DMS53 (cell line): Measurements from ENCODE around the gene TTC28.
"Not testable (repeated sequence)": the region's sequence is repeated elsewhere in the genome, so short reads cannot be mapped to it uniquely, and the experiment has no call there.

Experiments used
- DNase-seq: peaks from one replicate; lab custom pipeline; 2025; lab: John Stamatoyannopoulos, UW

The TTC28 gene

DNA sequence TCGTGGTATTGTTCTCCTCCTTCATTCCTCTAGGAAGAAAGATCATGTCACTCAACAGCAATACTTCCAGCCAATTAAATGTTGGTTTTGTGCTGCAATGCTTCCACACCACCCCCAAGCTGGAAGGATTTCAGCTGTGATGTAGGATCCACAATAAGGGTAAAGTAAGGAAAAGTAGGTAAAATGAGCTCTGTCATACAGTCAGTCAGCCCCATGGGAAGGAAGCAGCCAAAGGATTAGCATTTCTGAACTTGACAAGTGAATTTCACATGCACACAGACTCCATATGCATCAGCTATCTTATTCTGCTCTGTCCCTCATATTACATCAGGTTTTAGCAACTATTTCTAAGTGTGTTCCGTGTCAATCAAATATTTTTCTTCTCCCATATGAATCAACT lies 197.9 kb downstream of the TTC28 start:
- no peak for DNase-seq

- DNase-seq: no peak
Measured at GRCh38 chr22:28480000-28480715, 199.5 kb downstream of the TTC28 start.

GRCh38 chr22:28478564-28478963 lies 201.1 kb downstream of the TTC28 start:
- DNase-seq: no peak

GRCh38 chr22:28477556-28477955 lies 202.1 kb downstream of the TTC28 start:
- no peak for DNase-seq

- no peak for DNase-seq
Measured at GRCh38 chr22:28474330-28474729, 205.3 kb downstream of the TTC28 start.

- no peak for DNase-seq
Measured at GRCh38 chr22:28473258-28473657, 206.4 kb downstream of the TTC28 start.

GRCh38 chr22:28467055-28467454 lies 212.6 kb downstream of the TTC28 start:
- not testable (repeated sequence) for DNase-seq

GRCh38 chr22:28466399-28466798 lies 213.2 kb downstream of the TTC28 start:
- no peak for DNase-seq

GRCh38 chr22:28465841-28466240 lies 213.8 kb downstream of the TTC28 start:
- DNase-seq: no peak

- no peak for DNase-seq
Measured at GRCh38 chr22:28464127-28464526, 215.5 kb downstream of the TTC28 start.

- not testable (repeated sequence) for DNase-seq
Measured at GRCh38 chr22:28463408-28463807, 216.2 kb downstream of the TTC28 start.

DNA sequence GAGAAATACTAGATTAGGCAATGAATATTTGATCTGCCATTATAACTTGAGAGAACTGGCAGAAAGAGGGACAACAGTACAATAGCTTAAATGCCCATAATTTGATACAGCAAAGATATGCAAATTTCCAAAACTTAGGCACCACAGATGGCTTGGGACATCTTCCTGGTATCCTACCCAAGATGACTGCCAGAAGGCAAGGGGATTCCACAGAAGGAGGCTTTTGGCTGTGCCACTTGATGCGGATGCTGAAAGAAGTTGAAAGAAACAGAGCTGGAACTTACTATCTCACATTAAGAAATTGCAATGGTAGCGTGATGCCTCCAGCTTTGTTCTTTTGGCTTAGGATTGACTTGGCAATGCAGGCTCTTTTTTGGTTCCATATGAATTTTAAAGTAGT lies 216.7 kb downstream of the TTC28 start:
- no peak for DNase-seq

- DNase-seq: no peak
Measured at GRCh38 chr22:28462041-28462440, 217.6 kb downstream of the TTC28 start.

GRCh38 chr22:28454431-28455064 lies 225.1 kb downstream of the TTC28 start:
- DNase-seq: no peak

GRCh38 chr22:28450109-28450508 lies 229.5 kb downstream of the TTC28 start:
- no peak for DNase-seq

- DNase-seq: no peak
Measured at GRCh38 chr22:28449041-28449440, 230.6 kb downstream of the TTC28 start.

DNA sequence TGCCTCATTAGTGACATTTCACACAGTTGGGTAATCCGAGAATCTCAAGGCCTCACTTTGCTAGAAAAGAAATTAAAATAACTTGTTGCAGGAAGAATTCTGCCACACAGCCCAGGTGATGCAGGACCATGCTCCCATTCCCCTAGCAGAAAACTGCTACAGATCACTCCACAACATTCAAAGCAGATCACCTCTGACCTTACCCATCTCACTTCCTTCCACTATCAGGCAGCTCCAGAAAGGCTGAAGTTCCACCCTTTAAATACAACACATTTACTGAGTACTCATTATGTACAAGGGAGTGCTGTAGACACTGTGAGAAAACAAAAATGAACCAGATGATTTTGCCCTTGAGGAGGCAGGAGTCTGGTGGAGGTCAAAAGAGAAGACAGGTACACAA lies 231.0 kb downstream of the TTC28 start:
- DNase-seq: no peak

- no peak for DNase-seq
Measured at GRCh38 chr22:28444659-28445058, 235.0 kb downstream of the TTC28 start.

GRCh38 chr22:28443526-28443876 lies 236.1 kb downstream of the TTC28 start:
- peak; percentile 32 for DNase-seq

DNA sequence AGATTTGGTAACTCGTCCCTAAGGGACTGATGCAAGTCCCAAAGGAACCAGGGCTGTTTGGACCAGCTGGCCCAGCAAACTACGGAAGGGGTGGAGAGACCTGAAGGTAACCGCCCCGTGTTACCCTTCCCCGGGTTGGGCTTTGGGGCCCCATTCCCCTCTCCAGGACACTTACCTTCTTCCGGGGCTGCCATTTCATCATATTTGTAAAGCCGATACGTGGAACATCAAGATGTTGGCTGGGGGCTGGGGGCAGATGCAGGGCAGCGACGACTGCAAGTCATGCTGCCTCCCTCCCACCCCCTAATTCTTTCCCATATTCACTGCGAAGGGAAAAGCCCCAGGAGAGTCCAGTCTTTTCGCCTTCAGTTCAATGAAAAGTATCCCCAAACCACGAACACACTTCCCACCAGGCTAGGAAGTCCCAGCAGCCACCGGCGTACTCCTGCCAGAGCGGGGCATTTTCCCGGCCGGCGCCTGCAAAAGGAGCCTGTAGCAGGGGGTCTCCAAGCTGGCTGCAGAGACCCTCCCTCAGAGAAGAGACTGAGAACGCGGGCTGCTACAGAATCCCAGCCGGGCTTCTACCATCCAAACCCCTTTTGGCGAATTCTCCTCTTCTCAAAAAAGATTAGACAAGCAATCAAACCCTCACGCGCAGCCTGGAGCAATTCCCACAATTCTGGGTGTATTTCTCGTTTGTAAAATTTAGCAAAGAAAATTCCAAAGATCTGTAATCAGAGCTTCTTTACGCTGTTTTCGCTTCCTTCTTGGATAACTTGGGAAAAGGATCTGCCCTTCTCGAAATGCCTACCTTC lies 236.7 kb downstream of the TTC28 start:
- peak; percentile 53 for DNase-seq

DNA sequence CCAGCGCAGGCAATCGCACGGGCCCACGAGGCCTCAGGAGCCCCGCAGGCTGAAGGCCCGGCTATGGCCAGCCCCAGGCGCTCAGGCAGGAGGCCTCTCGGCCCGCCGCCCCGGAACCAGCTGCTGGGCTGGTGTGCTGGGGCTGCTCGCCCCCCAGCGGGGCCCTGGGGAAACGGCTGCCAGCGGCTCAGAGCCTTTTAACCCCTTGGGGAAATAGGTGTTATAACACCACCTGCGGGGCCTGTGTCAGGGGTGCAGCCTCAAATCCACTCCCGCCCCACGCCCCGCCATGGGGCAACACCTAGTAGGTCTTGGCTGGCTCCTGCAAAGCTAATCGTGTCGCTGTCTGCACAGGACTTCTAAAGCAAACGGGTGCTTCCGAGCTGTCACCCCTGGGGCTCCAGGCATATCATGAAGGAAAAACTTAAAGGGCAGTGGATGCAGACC lies 237.4 kb downstream of the TTC28 start:
- peak; percentile 79 for DNase-seq

GRCh38 chr22:28441720-28442263 lies 237.8 kb downstream of the TTC28 start:
- peak; percentile 2 for DNase-seq
